NCI-H146 treated with DMSO at 0.1 percent for 48 hours (cell line): ENCODE data around the gene EXTL1.

Experiments
- DNase-seq: peaks from one replicate; lab custom pipeline; 2025; ENCODE audit not compliant: unreplicated experiment; lab: John Stamatoyannopoulos, UW

The EXTL1 gene

DNA sequence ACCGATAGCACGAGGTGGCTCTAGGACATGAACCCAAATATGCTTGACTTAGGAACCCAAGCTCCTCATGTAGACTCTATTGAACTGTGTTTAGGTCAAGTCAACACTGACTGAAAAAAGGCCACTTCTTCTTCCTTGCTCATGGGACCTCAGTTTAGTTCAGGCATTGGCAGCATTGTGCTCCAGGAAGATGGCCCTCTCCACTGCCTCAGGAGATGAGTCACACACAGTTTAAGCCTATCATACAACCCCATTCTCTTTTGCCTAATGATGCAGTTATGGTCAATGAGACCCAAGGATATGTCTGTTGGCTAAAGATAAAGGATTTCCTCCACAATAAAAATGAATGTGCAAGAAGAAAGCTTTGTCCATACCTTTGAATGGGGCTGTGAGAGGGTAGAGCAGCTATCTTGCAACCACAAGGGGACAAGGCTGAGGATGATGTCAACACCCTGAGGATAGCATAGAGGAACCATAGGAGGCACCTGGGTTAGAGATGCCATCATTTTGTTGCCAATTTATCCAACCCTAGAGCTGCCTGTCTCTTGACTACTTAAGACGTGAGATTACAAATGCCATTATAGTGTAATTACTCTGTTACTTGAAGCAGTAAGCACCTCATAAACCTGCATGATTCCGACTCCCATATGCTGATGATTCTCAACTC, 48.9 kb downstream of the EXTL1 start:
- no peak for DNase-seq

DNA sequence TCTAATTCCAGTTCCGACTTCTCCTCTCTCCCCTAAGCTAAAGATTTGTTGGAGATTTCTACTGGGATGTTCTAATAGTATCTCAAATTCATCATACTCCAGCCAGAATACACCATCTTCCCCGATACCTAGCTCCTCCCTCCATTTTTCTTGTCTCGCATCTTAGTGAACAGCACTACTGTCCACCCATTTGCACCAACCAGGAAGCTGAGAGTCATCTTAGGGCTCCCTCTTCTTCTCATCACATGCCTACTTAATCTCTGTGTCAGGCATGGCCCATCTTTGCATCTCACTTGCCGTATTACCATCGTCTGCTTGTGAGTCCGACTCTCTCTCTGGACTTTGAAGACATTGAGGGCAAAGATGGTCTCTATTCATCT, 49.4 kb downstream of the EXTL1 start:
- no peak for DNase-seq

DNA sequence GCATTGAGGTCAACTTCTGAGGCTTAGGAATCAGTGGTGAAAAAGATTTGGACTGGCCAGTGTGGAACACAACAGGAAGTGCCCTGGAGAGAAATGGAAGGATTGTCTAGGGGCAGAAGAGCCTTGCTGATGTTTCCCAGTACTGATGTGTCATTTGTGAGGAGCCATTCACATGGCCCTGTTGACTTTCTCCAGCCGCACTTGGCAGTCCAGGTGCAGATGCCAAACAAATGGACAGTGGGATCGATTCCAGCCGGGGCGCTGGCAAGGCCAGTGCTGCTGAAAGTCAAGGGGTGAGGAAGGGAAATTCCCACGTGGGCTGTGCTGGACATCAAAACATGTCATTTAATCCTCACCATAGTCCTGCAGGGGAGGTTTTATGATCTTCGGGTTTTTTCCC, 50.7 kb downstream of the EXTL1 start:
- peak; percentile 2 for DNase-seq

DNA sequence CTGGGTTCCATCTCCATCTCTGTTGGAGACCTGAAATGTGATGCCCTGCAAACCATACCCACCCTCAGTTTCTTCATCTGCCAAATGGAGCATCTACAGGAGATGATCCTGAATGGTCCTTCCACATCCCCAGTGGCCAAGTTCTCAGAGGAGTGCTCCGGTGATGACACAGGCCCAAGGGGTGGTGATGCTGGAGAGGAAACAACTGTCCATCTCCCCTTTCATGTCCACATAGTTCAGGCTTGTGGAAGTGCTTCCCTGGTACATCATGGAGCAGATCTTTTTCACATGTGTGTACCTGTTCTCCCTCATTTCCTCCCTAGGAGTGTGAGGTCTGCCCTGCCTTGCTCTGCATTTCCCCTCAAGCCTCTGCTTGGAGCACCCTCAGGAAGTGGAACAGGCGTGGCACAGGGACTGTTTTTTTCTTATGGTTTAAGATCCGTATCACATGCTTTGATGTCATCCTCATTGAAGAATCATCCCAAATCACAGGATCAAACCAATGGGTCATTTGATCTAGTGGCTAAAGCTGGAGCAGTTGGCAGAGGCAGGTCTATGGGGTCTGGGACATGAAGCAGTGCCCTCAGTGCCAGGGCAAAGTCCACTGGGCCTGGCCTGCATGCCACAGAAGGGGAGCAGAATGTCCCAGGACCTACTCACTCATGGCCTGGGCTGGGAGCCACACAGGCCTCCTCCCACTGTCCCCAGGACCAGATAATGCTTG, 54.0 kb downstream of the EXTL1 start:
- DNase-seq, result no peak

DNA sequence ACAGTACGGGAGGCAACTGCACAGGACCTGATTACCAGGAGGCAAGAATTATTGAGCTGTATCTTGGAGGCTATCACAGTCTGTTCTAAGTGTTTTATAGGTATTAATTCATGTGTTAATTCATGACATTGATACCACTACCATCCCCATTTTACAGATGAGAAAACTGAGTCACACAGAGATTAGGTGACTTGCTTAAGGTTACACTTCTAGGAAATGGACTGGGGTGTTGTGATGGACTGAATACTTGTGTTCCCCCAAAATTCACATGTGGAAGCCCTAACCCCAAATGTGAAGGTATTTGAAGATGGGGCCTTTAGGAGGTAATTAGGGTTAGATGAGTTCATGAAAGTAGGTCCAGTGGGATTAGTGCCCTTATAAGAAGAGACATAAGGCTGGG, 55.9 kb downstream of the EXTL1 start:
- DNase-seq, result no peak

DNA sequence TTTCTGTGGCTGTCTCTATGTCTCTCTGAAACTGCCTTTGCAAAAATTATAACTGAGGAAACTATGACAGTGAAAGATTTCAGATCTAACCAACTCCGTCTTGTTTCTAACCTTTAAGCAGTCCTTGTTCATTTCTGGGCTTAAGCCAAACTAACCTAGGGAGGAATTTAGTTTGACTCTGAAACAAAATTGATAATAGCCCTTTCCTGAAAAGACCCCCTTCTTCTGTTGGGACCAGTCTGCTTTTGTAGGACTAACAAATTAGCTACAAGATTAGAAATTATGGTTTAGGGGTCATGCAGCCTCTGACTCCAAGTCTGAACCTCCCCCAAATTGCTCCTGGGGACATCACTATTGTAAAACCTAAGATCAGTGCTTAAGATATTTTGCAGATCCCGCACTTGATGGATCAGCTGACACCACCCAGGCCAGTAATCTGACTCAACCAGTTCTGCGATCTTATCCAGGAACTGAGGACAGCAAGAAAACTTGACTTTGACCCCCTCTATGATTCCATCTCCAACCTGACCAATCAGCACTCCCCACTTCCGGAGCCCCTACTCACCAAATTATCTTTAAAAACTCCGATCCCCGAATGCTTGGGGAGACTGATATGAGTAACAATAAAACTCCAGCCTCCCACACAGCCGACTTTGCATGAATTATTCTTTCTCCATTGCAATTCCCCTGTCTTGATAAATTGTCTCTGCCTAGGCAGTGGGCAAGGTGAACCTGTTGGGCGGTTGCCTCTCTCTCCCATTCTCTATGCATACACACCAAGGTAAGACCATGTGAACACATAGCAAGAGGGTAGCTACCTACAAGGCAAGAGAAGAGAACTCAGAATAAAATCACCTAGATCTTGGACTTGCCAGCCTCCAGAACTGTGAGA, 57.0 kb downstream of the EXTL1 start:
- DNase-seq, result no peak

DNA sequence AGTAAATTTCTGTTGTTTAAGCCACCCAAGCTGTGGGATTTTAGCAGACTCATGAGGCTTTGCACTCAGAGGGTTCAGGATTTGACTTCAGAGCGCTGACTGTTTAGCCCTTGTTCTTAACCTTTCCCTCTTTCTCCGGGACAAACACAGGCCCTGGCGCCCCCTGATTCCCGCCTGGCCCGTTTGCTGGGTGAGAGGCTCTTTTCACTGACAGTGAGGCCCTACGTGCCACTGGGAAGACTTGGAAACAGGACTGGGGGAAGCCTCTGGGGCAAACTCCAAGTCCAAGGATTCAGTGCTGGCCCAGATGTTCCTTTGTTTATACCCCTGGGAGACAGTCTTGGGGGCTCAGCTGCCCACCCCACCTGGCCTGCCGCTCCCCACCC, 57.6 kb downstream of the EXTL1 start:
- no peak for DNase-seq

DNA sequence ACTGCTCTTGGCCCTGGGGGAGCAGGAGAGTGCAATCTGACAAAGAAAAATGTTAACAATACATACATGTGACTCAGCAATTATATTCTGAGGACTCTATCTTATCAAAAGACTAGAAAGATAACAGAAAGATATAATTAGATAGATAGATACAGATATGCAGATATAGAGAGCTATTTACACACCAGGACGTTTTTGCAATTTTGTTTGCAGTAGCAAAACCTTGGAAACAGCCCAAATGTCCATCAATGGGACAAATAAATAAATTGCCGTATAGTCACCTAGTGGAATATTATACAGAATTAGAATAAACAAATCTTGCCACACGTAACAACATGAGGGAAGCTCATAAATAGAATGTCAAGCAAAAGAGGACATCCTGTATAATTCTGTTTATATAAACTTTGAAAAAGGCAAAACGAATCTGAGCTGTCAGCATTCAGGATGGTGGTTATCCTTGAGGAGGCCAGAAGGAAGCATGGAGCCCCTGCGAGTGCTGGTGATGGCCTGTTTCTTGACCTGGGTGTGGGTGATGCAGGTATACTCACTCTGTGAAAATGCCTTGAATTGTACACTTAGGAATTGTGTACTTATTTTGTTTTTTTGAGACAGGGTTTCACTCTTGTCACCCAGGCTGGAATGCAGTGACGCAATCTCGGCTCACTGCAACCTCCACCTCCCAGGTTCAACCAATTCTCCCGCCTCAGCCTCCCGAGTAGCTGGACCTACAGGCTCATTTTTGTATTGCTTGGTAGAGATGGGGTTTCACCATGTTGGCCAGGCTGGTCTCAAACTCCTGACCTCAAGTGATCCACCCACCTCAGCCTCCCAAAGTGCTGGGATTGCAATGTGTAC, 58.6 kb downstream of the EXTL1 start:
- peak; percentile 21 for DNase-seq

DNA sequence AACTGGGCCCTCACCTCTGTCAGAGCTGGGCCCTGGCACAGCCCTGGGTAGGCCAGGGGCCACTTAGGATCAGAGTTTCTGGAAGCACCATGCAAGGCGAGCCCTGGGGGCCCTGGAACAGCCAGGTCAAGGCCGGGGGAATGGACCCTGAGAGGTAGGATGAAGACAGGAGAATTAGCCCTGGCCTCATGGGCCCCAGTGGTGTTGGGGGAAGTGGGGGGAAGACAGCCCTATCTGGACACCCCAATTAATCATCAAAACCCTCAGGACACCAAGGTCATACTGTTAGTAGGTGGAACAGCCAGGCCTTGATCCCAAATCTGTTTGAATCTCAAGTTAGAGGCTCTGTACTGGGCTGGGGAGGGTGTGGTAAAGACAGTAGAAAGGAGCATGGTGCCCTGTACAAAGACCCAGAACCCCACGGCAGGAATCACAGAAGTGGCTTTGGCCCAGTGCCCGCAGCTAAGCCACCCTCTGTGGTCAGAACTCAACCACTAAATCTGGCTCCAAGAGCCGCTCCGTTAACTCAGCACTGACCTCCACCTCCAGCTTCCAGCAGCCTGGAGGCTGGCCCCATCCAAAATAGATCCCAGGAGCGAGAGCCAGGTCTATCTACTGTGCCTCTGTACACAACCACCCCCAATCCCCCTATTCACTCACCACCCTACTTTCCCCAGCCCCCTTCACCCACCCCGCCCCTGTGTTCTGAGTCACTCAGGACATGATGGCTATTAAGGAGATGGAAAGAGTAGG, 59.9 kb downstream of the EXTL1 start:
- DNase-seq, result no peak

DNA sequence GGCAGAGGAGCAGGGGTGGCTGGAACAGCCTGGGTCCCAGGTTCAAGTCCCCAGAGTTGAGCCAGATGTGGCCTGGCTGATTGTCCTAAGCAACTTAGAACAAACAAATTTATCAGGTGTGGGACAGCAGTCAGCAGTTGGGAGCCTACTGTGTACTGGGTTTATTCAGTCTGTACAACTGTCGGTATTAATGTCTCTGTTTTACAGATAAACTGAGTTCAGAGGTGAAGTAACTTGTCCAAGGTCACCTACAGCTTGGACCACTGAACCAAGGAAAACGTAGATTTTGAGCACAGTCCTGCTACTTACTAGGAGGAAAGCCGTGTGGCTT, 60.4 kb downstream of the EXTL1 start:
- no peak for DNase-seq

DNA sequence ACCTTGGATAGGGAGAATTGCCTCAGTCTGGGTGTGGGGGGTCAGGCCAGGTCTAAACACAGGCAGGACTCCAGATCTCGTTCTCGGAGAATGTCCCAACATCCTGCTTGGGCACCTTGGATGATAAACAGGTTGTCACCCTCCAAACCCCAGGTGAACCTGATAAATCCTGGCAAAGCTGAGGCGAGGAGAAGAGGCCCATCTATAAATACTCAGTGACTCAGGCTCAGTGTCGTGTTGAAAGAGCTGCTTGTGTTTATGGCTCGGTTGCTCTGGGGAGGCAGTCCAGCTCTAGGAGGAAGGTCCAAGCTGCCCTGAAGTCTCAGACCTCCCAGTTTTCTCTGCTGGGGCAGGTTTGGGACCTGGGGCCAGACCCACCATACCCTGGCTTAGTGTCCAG, 61.6 kb downstream of the EXTL1 start:
- no peak for DNase-seq

DNA sequence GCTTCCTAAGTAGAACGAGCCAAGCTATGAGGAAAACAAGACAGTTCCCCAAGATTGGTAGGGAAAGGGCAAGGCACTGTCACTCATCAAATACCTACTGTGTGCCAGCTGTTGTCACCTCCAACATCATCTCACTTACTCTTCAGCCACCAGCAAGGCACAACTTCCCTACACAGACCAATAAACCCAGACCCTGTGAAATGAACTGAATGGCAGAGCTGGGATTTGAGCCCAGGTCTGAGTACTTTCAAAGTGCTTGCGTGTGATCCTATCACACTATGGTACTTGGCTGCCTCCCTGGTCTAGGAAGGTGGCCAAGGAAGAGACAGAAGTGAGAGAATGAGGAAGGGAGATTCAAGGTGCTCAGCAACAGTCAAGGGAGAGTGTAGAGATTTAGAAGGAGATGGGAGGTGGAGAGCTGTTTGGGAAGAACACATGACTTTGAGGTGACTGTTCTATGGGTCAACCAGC, 62.6 kb downstream of the EXTL1 start:
- no peak for DNase-seq

DNA sequence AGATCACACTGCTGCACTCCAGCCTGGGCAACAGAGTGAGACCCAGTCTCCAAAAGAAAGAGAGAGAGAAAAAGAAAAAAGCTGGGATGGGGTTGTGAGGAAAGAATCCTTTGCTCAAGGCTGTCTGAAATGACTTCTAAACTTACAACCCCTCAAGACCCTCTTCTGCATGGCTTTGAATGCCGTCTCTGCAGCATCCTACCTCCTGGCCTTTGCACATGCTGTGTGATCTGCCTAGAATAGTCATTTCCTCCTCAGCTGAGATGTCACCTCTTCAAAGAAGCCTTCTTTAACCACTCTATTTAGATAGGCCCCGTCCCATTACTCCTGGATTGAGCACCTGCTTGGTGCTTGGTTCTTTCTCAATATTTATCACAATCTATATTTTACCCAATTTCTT, 63.3 kb downstream of the EXTL1 start:
- no peak for DNase-seq
